ENCODE measurements around the gene KDM3A. TPM values are rescaled to one million over a fixed set of nuclear protein-coding genes. Genes with fewer than 3 reads are reported as not detected.

KDM3A gene
- total and polyA plus RNA-seq, 9 of the 15 experiments (the other 6 are each of a cell fraction or from before 2014, with no cell fraction given): 7.5 to 95.4 (median 24.8) TPM

GRCh38 chr2:86480105-86480504 is 38.9 kb downstream of the KDM3A start:
- POLR2A ChIA-PET: interaction anchor here (0.7 to 2.1 kb wide), 5 partner anchors 11 to 315 kb away, joined by 3 to 16 read pairs (median 4); no protein-coding TSS in a partner anchor
- ATAC-seq: no peak

More at GRCh38 chr2:86480105-86480504, 38.9 kb downstream of the KDM3A start:
- H3K4me3 ChIP-seq: no peak overlapping the region
- 66% methylated on average over 7 of the region's 7 CpGs for WGBS (ENCODE audit: insufficient coverage, low coverage, missing lambda C conversion rate)
- H3K4me2 ChIP-seq (ENCODE audit: insufficient read depth, low read length): no peak overlapping the region
- DNase-seq (ENCODE audit: extremely low read depth in 1 of 4, low spot score in 3 of 4) (no peak), FAIRE-seq (no peak)
- CTCF ChIA-PET (ENCODE audit: low intra/inter-chr PET ratio): no interaction called here
- H3K9me1 ChIP-seq (ENCODE audit: control insufficient read depth, insufficient read depth, low read length): no peaks in the 10 kb centered on the region
- no peak overlapping the region for H2AFZ ChIP-seq (ENCODE audit: low read depth, low read length)
- peaks cover 96% of the 10 kb centered on the region for H3K36me3 ChIP-seq (ENCODE audit: control insufficient read depth, insufficient read depth, low read length)
- H3K9ac ChIP-seq (ENCODE audit: insufficient read depth in 1 of 2, low read depth in 2 of 2, low read length in 2 of 2): no peak overlapping the region
- no peaks in the 10 kb centered on the region for H3K9me3 ChIP-seq (replicated peaks; ENCODE audit: control insufficient read depth, insufficient read depth, low read depth, low read length)
- BruUV-seq (replicated peaks): no TSS peak
- H3K27me3 ChIP-seq (ENCODE audit: control insufficient read depth in 2 of 2, insufficient read depth in 2 of 2, low read length in 2 of 2): no peaks in the 10 kb centered on the region
- in situ Hi-C loops (cut with MboI) (no loop called here), intact Hi-C loops (cut with micrococcal nuclease) (no loop called here)
- H4K20me1 ChIP-seq (replicated peaks; ENCODE audit: control insufficient read depth, insufficient read depth, low read length): peaks cover 4% of the 10 kb centered on the region; the same call in 1 of the 2 replicates
- H3K27ac ChIP-seq (ENCODE audit: extremely low read depth, low read depth, low read length): no peak overlapping the region
- no peaks in the 10 kb centered on the region for H3K4me1 ChIP-seq (replicated peaks in 1 of 2; ENCODE audit: control insufficient read depth in 2 of 2, insufficient read depth in 2 of 2, low read length in 2 of 2)
- H3K79me2 ChIP-seq (ENCODE audit: control insufficient read depth, insufficient read depth, low read length): no peaks in the 10 kb centered on the region
- no peak for TF ChIP-seq ZC3H8 (IDR thresholded peaks at IDR 0.05)
- TF ChIP-seq, protein P1, sequence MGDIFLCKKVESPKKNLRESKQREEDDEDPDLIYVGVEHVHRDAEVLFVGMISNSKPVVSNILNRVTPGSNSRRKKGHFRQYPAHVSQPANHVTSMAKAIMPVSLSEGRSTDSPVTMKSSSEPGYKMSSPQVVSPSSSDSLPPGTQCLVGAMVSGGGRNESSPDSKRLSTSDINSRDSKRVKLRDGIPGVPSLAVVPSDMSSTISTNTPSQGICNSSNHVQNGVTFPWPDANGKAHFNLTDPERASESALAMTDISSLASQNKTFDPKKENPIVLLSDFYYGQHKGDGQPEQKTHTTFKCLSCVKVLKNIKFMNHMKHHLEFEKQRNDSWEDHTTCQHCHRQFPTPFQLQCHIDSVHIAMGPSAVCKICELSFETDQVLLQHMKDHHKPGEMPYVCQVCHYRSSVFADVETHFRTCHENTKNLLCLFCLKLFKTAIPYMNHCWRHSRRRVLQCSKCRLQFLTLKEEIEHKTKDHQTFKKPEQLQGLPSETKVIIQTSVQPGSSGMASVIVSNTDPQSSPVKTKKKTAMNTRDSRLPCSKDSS (IDR thresholded peaks at IDR 0.05; ENCODE audit: low read depth, partially characterized antibody): no peak
- TF ChIP-seq LARP7 (IDR thresholded peaks at IDR 0.05): no peak
- no peak for TF ChIP-seq CBX2 (IDR thresholded peaks at IDR 0.05; ENCODE audit: insufficient read depth, low read length, poor library complexity, severe bottlenecking)
- TF ChIP-seq L3MBTL2 (IDR thresholded peaks at IDR 0.05): no peak
- no peak for TF ChIP-seq HDGF (IDR thresholded peaks at IDR 0.05)
- TF ChIP-seq ZKSCAN8 (CRISPR knock-in tag; IDR thresholded peaks at IDR 0.05): no peak
- no peak for TF ChIP-seq ZFPM2 (CRISPR knock-in tag; IDR thresholded peaks at IDR 0.05)
- no peak for TF ChIP-seq FOXP1 (CRISPR knock-in tag; IDR thresholded peaks at IDR 0.05)
- no peak for TF ChIP-seq ETS1 (conservative IDR thresholded peaks at IDR 0.05; ENCODE audit: control insufficient read depth, low read depth, low read length)
- no peak for TF ChIP-seq RBM15 (IDR thresholded peaks at IDR 0.05; ENCODE audit: insufficient read depth, low read length)
- TF ChIP-seq GTF2F1 (IDR thresholded peaks at IDR 0.05; ENCODE audit: low read depth, low read length): no peak
- no peak for TF ChIP-seq EP400 (IDR thresholded peaks at IDR 0.05)
